Choroid plexus epithelial cell (primary cell): ENCODE measurements around the gene GPSM1.

Source experiments
- DNase-seq: peaks from one replicate; pipeline ENCODE4 v3.0.0-alpha.2; 2010; ENCODE audit warnings: low read depth
- H3K4me3 ChIP-seq: 2 replicates; pipeline ENCODE4 v1.5.1; 2011; ENCODE audit warnings: low read depth, mild to moderate bottlenecking, control low read depth, low read length, moderate library complexity
- TF ChIP-seq, protein P1 (sequence below): conservative IDR thresholded peaks from 2 replicates; pipeline ENCODE4 v1.5.1; 2011; ENCODE audit warnings: low read depth, mild to moderate bottlenecking, control low read depth, inconsistent platforms, low read length, moderate library complexity

GPSM1 gene

DNA sequence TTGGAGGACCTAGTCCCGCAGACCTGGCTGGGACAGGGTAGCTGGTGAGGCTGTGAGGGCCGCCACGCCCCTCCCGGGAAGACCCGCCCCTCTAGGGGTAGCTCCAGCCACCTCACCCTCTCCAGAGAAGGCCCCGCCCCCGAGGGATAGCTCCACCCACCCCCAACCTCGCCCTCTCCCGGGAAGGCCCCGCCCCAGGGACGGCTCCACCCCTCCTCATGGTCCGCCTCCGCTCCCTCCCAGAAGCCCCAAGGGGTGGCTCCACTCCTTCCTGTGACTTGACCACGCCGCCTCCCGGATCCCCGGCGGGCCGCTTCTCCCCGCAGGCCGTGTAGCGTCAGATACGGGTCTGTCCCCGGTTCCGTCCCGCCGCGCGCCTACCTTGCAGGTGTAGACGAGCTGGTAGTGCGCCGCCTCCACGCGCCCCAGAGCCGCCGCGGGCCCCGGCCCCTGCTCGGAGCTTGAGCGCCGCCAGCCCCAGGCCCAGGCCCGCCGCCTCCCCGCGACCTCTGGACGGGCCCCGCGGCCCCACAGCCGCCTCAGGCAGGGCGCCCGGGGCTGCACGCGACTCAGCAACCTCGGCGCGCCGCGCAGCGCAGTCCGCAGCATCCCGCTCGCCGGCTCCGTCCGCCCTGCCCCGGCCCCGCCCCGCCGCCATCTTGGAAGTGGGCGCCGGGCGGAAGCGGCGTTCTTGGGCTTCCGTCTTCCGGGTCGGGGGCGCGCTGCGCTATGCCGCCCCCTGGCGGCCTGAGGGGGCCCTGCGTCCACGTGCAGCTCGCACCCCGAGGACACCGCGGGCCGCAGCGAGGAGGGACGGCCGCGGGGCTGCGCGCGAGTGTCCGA is 36.0 kb downstream of the GPSM1 start, which contains the start of gene DNLZ:
TSS of gene DNLZ (minus strand) at position 639 of the 843 bp plus-strand sequence. CDS start at position 609, 30 bp downstream.
- TF ChIP-seq, protein P1, sequence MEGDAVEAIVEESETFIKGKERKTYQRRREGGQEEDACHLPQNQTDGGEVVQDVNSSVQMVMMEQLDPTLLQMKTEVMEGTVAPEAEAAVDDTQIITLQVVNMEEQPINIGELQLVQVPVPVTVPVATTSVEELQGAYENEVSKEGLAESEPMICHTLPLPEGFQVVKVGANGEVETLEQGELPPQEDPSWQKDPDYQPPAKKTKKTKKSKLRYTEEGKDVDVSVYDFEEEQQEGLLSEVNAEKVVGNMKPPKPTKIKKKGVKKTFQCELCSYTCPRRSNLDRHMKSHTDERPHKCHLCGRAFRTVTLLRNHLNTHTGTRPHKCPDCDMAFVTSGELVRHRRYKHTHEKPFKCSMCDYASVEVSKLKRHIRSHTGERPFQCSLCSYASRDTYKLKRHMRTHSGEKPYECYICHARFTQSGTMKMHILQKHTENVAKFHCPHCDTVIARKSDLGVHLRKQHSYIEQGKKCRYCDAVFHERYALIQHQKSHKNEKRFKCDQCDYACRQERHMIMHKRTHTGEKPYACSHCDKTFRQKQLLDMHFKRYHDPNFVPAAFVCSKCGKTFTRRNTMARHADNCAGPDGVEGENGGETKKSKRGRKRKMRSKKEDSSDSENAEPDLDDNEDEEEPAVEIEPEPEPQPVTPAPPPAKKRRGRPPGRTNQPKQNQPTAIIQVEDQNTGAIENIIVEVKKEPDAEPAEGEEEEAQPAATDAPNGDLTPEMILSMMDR = peak; percentile 68
- H3K4me3 ChIP-seq = peak within 1 kb of the TSS; percentile 87
- peak; percentile 97 for DNase-seq

DNA sequence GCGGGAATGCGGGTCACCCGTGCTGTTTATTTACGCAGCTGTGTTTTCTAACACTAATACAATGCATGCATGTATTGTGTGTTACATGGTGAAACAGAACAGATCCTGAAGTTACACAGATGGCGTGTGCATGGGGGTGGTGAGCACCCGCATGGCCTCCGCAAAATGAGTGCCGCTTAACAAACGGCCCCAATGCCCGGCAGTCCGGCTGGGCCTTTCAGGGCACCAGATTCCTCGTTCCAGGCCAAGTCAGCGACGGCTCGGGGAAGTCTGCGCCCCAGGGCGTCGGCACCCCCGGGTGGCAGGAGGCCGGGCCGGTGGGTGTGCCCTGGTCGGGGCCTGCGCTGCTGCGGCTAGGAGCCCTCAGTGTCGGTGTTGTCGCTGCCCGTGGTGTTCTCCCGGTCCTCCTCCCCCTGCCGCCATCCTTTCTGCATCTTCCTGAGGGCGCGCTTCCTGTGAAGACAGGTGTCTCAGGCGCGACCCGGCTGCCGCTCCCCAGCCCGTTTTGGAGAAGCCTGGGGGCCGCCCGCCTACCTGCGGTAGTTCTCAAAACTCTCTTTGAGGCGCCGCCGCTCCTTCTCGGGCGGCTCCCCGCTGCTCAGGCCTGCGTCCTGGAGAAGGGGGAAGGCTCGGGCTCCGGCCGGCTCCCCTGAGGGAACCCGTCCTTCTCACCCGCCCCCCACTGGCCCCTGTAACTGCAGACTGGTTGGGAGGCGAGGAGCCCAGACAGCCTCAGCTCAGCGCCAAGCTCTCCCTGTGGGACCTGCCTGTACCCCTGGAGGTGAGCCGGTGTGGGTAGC is 36.8 kb downstream of the GPSM1 start:
- no peak for DNase-seq
- TF ChIP-seq, protein P1 = no peak
- peak overlapping the region; percentile 28 for H3K4me3 ChIP-seq

DNA sequence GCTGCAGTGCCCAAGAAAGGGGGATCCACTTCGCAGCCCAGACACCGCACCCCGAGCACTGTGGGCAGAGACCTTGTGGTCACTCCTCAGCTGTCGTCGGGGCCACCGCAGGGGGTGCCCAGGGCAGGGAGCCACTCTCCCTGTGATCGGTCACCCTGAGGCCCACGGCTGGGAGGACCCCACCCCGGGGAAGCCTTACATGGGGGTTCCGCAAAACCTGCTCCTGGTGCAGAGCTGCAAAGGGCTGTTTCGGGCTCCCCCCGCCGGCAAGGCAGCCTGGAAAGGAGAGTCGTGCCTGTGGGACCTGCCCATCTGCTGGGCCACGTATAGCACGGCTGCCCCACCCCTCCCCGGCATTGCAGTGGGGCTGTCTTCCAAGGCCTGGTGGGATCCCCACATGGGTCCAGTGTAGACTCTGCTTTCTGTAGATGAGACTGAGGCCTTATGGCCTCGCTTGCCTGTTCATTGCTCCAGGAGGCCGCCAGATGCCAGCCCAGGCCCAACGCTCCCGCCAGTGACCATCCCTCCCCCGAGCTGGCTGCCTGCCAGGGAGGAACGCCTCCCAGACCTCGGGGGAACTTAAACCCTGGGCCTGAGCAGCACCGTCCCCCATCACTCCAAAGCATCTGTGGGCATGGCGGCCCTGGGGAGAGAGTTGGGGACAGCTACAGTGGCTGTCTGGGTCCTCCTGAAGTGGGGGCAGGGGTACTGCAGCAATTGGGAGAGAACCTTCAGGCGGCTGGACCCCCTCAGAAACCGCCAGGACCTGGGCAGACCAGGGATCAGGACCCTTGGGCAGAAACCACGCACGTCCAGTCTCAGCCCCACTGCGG is 37.8 kb downstream of the GPSM1 start:
- TF ChIP-seq, protein P1 = no peak
- DNase-seq = no peak
- H3K4me3 ChIP-seq = no peak overlapping the region

DNA sequence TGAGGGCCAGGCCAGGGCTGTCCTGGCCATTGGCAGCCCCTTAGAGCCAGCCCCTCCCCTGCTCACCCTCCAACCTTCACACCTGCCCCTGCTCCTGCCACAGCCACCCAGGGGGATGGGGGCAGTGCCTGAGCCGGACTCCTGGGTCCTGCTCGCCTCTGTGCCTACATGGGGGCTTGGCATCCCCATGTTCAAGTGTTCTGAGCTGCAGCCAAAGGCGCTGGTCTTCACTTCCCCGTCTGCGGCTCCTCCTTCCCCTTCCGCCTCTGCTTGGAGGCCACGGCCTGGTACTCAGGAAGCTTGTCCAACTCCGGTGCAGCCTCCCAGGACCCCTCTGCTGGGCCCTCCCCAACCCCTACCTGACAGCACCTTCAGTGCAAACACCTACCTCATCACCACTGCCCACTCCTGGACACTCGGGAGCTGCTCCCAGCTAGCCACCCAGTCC is 38.5 kb downstream of the GPSM1 start:
- no peak overlapping the region for H3K4me3 ChIP-seq
- DNase-seq = no peak
- TF ChIP-seq, protein P1 = no peak

DNA sequence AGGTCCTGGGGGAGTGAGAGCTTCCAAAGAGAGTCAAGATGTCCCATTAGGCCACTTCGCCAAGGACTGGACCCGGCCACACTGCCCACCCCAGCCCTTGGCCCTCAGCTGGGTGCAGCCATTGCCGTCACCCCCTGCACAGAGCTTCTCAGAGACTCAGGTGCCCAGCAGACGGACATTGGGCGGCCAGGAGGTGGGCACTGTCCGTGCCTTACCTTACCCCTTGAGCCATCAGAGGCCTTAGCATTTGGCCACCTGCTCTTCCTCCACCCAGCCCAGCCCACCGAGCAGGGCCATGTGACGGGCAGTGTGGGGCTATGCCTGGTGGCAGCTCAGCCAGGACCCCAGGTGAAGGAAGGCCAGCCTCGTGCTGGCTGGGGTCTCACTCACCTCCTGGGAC is 39.5 kb downstream of the GPSM1 start:
- H3K4me3 ChIP-seq = no peak overlapping the region
- TF ChIP-seq, protein P1 = no peak
- DNase-seq = no peak

DNA sequence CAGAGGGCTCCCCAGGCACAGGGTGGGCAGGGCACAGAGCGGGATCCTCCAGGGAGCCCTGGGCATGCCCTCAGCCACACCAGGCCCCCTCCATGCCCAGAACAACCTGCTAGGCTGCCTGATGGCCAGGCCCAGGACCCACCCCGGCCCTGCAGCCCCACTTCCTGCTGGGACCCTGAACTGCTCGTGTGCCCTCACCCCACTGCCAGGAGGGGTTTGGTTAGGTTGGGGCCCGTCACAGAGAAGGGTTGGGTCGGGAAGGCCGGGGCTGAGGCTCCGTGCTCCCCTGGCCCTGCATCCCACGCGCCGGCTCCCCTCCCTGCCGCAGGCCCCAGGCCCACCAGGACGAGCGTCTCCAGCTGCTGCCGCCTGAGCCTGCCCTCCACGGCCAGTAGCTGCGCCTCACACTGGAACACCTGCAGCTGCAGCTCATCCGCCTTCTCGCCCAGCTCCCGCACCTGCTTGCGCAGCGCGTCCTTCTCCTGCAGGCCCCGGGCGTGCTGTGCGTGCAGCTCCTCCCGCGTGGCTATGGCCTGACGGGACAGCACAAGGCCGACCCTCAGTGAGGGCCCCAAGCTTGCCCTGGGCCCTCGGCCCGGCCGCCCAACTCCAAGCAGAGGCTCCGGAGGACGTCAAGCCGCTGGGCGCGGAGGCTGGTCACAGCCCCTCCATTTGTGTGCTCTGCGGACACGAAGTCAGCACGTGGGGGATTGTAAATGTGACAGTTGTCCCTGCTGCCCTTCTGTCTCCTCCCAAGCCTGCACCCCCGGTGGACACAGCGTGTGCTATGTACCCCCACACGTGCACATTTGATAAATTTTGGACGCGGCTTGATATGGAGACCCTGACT is 40.2 kb downstream of the GPSM1 start:
- no peak overlapping the region for H3K4me3 ChIP-seq
- DNase-seq = no peak
- TF ChIP-seq, protein P1 = no peak
